ENCODE results near the gene MDFI.
"Not testable (repeated sequence)": the region's sequence is repeated elsewhere in the genome, so short reads cannot be mapped to it uniquely, and the experiment has no call there.

Gene MDFI

DNA sequence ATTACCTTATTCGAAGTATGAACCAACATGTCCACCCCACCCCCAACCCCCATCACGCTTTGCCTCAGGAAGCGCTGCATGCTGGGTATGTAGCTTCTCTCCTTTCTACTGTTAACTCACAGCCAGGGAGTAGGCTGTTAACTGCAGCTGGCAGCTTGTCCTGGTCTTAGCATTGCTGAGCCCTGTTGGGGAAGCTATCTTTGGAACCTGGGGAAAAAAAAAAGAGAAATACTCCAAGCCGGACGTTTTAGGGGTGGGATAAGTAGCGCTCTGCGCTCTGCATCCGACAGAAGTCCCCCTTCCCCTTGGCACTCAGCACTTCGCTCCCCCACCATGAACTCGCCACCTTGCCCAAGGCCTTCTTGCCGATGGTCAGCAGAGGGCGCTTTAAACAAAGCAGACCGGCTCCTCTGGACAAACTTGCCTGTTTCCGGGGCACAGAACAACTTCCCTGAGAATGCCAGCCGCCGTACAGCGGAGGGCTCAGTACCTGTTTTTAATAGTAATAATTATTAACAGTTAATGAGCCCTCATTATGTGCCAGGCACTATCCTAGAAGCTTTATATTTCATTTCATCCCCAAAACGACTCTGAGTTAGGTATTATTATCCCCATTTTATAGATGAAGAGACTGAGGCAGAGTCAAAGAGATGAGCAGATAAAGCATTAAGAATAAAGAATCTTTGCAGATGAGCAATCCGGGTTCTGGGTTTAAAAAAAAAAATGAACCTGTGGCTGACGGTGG is 35.2 kb upstream of the MDFI start:
- DNase-seq: peak; percentile 81 to 90

DNA sequence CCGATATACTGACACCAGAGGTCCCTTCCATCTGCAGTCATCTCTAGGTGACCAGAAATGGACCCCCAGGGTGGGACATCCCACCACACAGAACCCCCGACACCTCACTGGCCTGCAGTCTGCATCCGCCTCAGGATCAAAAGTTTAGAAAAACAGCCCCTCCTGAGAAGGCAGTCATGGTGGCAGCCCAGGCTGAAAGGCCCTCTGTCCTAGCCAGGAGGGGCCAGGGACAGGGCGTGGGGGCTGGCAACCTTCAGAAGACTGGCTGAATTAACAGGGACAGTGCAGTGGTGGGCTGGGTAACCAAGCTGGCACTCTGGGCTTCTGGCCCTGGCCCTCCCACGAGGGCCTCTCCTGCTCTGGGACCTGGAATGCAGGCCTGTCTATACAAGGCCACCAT is 34.3 kb upstream of the MDFI start:
- DNase-seq: no peak

DNA sequence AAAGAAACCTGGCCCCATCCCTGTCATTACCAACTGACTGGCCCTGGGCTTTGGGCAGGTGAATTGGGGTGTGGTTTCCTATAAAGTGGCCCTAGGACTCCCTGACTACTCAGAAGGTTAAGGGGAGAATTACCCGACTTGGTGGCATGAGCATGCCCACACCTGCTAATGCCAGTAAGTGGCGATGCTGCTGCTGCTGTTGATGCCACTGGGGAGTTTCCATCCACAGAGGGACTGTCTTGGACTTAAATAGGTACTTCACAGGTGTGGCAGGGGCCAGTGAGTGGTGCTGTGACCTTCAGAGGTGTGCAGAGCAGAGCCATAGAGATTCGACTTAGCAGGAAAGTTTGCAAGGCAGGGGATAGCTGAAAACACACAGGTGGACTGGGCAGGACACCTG is 32.6 kb upstream of the MDFI start:
- DNase-seq: no peak

DNA sequence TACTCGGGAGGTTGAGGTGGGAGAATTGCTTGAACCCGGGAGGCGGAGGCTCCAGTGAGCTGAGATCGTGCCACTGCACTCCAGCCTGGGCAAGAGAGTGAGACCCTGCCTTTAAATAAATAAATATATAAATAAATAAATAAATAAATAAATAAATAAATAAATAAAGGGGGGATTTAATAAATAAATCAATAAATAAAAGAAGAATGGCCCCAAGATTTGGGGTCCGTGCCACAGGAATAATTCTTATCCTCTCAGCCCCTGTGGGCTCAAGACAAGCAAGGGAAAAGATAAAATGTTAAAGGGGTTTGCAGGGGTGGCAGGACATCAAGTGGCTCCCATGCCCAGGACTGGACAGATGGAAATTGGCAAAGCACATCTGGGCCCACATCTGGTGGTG is 31.2 kb upstream of the MDFI start:
- DNase-seq: no peak

DNA sequence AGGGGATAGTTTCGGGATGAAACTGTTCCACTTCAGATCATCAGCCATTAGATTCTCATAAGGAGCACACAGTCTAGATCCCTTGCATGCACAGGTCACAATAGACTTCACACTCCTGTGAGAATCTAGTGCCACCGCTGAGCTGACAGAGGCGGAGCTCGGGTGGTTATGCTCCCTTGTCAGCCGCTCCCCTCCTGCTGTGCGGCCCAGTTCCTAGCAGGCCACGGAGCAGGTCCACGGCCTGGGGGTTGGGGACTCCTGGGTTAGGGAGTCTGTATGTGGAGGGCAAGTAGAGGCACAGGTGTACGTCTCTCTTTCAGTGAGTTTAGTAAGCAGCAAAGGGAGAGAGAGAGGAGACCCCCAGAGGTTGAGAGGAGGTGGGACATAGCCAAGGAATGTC is 30.5 kb upstream of the MDFI start:
- DNase-seq: no peak

DNA sequence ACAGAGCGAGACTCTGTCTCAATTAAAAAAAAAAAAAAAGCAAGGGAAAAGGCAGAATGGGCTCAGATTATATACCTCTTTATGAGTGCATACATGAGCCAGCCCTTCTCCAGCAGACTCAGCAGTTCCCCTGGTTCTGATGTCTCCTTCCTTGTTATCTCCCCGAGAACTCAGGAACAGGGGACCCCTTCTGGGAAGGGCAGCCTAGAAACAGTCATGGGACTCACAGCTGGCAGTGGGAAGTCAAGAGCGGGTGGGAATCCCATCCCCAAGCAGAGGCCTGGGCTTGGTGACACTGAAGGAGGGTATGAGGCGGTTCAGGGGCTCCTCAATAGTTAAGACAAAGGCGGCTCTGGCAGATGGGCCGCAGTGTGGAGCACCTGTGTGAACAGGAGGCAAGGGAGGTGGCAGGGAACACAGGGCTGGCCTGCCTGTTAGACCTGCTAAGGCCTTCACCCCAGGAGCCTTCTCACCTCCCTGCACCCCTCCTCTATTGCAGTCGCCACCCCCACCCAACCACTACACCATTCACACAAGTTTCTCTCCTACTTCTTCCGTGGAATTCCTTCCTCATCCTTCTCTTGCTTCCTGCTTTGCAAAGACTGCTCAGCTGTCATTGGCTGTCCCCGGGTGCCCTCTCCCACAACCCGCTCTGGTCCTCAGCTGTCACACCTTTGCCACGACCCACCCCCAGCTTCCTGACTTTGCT is 29.7 kb upstream of the MDFI start:
- no peak for DNase-seq

DNA sequence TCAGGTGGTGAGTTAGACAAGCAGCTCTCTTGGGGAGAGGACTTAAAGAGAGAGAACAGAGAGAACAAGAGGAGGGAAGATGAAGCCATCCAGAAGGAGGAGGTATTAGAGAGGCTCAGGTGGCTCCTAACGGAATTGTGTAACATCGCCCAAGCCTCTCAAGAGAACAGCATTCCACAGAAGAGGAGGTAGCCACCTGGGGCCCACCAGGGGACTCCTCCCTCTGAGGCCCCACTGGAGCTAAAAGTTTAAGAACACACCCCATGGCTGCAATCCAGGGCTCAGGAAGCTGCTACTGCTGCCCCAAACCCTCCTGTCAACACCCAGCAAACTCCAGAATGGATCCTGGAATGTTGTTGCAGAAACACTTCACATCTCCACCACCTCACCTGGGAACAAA is 23.6 kb upstream of the MDFI start:
- DNase-seq: no peak

DNA sequence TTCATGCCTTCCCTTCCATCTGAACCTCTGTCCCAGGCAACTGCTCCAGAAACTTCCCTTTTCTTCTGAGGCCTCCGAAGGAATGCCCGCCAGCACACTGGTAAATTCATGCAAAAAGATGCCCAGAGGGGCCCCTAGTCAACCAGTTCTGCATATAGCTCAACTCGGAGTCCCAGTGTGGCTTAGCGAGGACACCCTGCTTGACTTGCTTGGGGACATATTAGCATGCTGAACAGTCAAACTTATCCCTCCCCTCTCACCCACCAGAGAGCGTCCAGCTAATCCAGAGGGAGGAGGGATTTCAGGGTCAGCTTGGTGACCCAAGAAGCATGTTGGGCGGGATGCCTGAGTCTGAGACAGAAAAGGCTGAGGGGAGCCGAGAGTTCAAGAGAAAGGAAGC is 23.0 kb upstream of the MDFI start:
- DNase-seq: no peak

DNA sequence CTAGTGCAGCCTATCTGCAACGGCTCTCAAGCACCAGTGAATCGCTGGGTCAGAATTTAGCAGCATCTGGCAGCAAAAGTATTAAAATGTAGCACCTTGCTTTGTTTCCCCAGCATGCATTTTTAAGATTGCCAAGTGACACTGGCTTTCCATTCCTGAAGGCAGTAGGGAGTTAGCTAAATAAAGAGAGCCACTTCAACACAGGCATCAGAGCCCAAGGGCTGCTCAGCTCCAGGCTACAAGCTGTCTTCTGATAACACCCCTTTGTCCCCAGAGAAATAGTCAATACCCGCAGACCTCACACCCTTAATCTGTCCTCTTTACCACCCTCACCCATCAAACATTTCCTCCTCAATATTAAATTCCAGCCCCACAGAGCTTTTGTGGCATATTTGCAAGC is 19.7 kb upstream of the MDFI start:
- no peak for DNase-seq

DNA sequence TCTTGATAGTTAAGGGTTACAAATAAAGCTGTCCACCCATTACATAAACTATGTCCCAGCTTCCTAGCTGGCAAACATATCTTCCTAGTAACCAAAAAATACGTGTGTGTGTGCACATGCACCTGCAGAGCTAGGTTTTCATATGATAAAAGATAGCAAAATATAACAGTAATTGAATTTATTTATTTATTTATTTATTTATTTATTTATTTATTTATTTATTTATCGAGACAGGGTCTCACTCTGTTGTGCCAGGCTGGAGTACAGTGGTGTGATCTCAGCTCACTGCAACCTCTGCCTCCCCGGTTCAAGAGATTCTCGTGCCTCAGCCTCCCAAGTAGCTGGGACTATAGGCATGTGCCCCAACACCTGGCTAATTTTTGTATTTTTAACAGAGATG is 19.1 kb upstream of the MDFI start:
- DNase-seq: not testable (repeated sequence)

DNA sequence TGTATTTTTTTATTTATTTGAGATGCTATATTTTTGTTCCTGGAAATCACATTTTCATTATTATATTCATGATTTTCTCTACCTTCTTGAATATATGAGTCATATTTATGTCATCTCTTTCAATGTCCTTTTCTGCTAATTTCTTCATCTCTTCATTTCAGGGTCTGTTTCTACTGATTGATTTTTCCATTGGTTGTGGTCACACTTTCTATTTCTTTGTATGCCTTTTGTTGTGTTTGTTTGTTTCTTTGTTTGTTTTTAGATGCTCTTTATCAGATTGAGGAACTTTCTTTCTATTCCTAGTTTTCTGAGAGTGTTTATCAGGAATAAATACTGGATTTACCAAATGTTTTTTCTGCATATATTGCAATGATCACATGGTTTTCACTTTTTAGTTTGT is 16.9 kb upstream of the MDFI start:
- no peak for DNase-seq

DNA sequence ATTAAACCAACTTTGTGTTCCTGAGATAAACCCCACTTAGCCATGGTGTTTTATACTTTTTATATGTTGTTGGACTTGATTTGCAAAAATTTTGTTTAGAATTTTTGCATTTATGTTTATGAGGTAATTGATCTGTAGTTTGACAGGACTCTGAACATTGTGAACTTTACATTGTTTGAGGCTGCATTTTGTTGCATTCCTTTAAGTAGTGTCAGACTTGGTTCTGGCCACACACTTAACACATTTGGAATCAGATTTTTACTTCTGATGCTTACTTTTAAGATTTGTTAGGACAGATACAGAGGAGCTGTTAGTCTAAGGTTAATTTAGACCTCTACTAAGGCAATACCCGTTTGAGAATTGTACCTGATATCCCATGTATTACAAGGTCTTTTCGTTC is 16.5 kb upstream of the MDFI start:
- no peak for DNase-seq

DNA sequence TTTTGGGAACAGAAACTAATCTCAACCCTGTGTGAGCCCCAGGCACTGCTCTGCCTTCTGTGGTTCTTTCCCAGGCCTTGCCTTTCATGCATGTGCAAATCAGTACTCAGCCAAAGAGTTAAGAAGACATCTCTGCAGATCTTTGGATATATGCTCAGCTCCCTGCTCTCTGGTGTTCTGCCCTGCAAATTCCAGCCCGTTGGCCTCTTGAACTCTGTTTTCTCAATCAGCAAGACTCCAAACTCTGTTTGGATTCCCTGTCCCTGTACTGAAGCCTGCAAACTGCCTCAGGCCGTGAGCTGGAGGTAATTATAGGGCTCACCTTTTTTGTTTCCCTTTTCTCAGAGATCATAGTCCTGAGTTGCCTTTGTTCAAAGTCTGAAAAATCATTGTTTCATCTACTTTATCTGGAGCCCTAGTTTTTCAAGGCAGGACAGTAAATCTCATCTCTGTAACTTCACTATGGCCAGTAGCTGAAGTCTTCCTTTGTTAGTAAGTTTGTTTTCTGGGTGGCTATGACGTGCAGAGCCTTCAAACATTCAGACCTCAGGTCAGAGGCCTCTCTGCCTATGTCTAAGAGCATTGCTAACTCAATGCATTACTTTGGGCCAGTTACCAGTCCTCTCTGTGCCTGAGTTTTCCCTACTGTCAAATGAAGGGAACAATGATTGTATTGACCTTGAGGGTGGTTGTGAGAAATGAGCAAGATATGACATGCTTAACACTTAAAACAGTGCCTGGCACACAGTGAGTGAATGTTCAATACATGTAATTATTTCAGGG is 15.9 kb upstream of the MDFI start:
- DNase-seq: no peak

DNA sequence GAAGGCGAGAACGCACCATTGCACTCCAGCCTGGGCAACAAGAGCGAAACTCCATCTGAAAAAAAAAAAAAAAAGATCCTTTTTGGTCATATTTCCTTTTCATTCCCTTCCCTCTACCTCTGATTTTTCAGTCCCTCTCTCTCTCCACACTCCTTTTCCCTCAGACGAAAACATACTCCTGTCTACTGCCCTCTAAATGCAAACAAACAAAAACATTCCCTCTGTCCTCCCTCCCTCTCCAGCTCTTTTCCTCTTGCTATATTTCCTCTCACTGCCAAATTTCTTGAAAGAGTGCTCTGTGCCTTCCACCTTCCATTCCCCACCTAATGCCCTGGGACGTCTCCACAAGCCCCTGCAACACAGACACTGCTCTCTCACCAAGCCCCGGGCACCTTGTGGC is 14.9 kb upstream of the MDFI start:
- no peak for DNase-seq

DNA sequence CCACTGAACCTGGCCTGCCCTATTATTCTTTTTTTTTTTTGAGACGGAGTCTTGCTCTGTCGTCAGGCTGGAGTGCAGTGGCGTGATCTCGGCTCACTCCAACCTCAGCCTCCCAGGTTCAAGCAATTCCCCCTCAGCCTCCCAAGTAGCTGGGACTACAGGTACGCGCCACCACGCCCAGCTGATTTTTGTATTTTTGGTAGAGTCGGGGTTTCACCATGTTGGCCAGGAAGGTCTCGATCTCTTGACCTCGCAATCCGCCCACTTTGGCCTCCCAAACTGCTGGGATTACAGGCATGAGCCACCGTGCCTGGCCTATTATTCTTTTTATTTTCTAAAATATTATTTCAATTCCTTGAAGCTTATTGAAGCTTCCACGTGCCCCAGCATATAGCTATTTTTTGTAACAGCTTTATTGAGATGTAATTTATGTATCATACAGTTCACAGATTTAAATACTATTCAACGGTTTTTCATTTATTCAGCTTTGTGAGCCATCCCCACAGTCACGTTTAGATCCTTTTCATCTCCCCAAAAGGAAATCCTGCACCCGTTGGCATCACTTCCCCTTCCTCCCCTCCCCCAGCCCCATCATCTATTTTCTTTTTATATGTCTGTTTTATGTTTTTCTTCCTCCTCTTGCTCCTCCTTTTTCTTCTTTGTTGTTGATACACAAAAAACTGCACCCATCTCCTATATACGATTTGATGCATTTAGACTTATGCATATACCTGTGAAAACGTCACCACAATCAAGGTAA is 13.5 kb upstream of the MDFI start:
- DNase-seq: no peak

DNA sequence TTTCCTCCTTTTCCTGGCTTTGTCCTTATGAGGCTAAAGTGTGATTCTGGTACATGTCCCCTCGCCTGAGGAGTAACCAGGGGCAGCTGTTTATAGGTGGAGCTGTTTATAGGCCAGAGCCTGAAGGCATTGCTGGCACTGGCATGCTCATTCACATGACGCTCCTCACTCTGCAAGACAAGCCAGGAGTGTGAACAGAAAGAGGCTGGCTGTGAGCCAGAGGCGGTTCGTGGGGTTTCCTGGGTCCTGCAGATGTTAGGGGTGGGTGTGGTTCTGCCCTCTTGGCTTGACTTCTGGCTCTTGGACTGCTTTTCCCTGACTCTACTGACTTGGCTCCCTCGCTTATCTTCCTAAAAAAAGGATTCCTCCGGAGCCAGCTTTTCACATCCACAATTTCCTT is 12.8 kb upstream of the MDFI start:
- no peak for DNase-seq

DNA sequence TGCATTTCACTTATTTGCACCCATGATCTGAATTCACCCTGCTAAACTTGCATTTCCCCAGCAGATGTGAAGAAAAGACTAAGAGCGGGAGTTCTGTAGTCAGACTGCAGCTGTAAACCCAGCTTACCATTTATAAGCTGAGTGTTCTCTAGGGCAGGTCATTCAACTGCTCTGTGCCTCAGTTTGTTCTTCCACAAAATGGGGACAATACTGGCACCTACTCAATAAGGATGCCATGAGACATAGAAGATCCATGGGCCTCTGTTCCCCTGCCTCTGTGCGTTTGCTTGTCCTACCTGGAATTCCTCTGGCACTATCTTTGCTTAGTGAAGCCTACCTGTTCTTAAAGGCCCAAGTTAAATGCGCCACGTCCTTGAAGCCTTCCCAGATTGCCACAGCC is 12.2 kb upstream of the MDFI start:
- no peak for DNase-seq

DNA sequence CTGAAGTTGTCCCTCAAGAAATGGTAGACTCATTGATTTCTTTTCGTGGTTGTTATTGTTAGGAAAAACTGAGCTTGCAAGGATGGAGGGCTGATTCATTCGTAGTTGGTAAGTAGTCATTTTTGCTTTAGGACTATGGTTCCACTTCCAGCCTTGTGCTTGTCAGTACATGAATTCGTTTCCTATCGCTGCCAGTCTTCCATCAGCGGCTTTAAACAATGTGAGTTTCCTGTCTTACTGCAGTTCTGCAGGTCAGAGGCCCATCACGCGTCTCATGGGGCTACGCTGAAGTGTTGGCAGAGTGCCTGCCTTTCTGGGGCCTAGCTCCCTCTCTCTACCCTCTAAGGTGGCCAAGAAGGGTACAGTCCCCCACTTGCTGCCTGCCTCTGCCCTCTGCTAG is 11.4 kb upstream of the MDFI start:
- no peak for DNase-seq

DNA sequence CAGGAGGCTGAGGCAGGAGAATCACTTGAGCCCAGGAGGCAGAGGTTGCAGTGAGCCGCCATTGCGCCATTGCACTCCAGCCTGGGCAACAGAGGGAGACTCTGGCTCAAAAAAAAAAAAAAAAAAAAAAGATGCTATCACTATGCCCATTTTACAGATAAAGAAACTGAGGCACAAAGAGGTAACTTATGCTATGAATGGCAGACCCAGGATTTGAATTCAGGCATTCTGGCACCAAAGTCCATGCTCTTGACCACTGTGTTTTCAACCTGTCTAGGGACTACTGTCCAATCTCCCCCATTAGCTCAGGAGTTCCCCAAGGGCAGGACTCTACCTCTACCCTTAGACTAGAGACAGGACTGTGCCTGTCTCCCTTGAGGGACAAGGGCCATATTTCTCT is 9.1 kb upstream of the MDFI start:
- DNase-seq: no peak

DNA sequence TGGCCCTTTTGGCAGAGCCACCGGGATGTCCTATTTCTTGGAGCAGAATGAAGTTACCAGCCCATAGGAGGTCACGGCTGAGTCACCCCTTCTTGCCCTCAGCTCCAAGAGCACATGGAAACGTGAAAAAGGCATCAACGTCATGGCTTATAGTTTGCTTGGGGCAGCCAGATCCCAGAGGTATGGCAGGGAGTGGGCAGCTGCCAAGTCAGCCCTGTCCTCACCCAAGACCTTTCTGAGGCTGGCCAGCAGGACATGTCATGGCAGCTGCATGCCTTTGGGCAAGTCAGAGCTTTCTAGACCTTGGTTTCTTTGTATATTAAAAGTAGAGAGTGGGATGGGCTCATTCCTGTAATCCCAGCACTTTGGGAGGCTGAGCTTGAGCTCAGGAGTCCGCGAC is 8.2 kb upstream of the MDFI start:
- DNase-seq: no peak

DNA sequence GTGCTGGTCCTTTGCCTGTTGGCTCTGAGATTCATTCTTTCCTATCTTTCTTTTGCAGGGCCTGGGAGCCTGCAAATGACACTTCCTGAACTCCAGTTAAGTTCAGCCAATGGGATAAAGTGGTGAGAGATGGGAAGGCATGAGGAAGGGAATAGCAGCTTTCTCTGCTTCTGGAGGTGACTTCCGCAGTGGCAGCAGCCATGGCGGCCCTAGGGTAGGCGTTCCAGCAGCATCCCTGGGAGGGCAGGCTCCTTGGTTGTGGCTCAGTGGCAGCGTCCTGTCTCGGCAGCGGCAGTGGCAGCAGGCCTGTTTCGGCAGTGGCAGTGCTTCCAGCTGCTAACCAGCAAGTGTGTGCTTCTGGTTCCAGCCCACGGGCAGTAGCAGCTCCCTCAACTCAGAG is 7.3 kb upstream of the MDFI start:
- DNase-seq: no peak

DNA sequence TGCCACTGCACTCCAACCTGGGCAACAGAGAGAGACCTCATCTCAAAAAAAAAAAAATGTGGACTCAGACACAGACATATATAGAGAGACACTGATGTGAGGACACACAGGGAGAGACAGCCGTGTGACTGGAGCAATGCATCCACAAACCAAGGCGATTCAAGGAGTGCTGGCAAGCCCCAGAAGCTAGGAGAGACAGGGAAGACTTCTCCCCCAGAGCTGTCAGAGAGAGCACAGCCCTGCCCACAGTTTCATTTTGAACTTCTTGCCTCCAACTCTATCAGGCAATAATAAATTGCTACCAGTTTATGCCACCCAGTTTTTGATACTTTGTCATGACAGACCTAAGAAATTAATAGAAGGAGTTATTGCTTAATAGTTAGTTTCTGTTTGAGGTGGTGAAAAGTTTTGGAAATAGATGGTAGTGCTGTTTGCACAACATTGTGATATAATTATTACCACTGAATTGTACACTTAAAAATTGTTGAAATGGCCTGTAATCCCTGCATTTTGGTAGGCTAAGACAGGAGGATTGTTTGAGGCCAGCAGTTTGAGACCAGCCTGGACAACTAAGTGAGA is 5.1 kb upstream of the MDFI start:
- DNase-seq: no peak

DNA sequence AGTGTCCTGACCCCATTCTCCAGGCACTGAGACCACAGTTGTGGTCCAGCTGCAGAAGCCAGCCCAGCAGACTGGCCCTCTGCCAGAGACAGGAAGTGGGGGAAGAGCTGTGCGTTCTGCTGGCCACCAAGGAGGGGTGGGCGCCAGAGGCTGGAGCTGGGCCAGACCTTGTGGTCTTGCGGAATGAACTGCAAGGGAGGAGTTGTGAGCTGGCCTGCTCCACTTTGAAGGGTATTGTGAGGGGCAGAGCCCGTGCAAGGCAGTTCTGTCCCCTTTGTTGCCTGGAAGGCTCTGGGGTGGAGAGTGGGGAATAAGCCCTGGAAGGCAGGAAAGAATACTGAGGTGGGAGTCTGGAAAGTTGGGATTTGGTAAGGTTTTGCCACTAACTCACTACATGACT is 3.6 kb upstream of the MDFI start:
- no peak for DNase-seq

Data from NCI-H526 (cell line).